Measurements from ENCODE around the gene PAGE1.
"Not testable (repeated sequence)": the region's sequence is repeated elsewhere in the genome, so short reads cannot be mapped to it uniquely, and the experiment has no call there.

Gene PAGE1, protein sequence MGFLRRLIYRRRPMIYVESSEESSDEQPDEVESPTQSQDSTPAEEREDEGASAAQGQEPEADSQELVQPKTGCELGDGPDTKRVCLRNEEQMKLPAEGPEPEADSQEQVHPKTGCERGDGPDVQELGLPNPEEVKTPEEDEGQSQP

DNA sequence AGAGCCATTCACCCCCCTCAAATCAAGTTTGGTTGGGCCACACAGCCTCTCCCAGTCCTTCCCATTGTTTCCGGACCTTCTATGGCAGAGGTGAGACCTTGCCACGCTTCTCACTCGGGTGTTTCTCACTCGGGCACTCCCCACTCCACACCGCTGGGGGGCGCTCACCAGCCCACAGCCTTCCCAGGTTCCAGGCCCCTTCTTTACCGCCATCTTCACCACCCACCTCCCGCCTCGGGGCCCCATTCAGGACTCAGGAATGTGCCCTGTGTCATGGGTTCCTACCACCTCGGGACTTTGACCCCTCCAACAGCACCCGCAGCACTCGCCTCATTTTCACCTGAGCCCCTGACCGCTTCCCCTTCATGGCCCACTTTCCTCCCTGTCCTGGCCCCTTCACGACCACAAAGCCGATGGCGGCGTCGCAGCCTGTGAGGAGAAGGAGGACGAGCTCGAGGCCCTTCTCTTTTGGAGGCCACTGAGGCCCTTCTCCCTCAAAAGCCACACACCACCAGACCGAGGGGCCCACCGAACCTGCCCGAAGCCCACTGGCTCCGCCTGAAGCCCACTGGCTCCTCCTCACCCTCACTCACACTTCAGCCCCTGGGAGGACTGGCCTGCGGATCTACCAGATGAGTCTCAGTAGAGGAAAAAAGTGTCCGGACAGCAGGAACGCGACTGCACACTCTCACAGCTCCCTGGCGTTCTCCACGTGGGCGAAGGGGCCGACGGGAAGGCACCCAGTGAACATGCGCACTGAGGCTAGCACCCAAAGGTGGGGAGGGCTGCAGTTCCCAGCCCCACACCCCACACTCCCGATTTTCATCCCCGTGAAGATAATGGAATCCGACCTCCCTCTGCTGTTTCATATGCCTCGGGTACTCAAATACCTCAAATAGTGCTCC lies at the start of gene PAGE1:
PAGE1 (minus strand) TSS at position 709 of the 905 bp plus-strand sequence. CDS start 1,214 bp downstream, outside the sequence.
- DNase-seq (ENCODE audit: low read depth in 3 of 3): no peak

DNA sequence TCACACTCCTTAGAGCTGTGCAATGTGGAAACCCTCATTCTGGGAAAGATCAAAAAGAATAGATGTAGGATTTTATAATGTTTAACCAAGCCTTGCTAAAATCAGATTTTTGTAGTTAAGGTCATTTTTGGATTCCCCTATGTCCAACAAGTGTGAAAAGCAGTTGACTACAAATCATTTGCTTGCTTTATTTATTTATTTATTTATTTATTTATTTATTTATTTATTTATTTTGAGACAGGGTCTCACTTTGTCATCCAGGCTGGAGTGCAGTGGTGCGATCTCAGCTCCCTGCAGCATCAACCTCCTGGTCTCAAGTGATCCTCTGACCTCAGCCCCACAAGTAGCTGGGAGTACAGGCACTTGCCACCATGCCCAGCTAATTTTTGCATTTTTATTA lies 45.7 kb upstream of the PAGE1 start:
- not testable (repeated sequence) for DNase-seq (ENCODE audit: low read depth in 3 of 3)

DNA sequence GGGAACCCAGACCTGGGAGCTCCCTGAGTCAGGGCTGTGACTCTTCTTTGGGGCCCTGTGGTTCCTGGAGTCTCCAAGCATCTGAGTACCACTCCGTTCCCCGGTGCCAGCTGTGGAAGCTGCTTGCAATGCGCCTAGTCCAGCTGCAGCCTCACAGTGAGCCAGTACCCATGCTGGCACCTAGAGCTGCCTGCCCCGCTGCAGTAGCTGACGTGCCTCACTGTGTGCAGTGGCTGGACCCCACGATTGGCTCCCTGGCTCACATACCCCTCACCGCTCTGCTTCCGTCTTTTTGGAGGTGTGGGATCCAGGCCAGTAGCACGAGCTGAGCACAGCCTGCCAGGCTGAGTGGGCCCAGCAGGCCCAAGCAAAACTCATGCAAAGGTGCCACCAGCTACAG lies 32.1 kb upstream of the PAGE1 start:
- no peak for DNase-seq (ENCODE audit: low read depth in 3 of 3)

DNA sequence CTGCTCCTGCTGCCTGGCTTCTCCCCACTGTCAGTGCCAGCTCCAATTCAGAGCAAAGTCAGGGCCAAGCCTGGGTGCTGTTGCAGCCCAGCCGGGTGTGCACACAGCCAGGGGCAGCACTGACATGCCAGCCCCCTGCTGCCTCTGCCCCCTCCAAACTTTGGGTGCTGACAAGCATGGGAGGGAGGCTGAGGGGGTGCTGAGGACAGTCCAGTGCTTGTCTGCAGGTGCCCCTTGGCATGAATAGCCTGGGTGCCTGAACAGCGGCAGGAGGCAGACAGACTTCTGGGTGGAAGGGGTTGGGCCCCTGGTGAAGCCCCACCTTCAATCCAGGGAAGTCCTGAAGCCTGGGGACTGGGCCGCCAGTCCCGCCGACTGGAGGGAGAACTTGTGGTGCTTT lies 31.2 kb upstream of the PAGE1 start:
- no peak for DNase-seq (ENCODE audit: low read depth in 3 of 3)

DNA sequence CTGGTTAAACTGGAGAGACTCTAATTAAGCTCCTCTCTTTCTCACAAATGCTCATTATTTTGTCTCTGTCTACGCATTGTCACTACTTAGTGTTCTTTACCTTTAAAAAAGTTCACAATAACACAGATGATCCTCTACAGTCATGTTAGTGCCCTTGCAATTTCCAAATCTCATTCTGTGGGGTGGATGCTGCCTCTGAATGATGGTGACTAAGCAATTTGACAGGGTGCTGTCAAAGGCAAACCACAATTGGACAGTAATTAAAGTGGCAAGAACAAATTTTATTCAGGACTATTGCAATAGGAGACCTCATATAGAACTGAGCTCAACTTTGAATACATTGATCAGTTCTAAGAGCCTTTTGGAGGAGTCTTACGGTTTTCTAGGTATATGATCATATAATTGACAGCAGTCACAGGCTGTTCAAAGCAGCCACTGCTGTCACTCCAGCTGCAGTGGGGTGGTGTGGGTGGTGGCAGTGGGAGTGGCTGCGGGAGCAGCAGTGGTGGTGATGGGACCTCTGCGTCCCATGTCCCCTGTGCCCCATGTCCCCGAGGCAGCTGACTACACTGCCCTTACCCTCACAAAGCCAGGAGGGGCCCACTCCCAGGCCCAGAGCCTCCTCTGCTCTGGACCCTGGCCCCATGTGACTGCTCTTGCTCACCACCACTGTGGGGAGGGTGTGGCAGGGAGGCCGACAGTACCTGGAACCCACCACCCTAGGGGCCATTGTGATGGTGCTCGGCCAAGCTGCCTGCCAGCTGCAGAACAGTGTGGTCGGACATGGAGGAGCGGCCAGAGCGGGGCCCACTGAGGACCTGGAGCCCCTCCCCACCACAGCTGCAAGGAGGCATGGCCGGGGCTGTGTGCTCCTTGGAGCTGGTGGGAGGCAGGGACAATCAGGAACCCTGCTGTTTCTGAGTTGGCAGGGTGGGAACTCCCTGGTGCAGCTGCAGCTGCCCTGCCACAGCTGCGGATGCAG lies 30.4 kb upstream of the PAGE1 start:
- no peak for DNase-seq (ENCODE audit: low read depth in 3 of 3)

DNA sequence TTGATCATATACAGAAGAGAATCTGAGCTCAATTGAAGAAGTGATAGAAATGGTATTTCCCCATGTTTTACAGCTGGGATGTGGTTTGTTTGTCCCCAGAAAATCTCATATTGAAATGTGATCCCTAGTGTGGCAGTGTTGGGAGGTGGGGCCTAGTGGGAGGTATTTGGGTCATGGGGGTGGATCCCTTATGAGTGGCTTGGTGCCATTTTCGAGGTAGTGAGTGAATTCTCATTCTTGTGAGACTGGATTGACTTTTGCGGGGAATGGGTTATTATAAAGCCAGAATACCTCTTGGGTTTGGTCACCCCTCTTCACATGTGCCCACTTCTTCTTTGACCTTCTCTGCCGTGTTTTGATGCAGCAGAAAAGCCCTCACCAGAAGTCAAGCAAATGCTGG lies 29.6 kb upstream of the PAGE1 start:
- no peak for DNase-seq (ENCODE audit: low read depth in 3 of 3)

DNA sequence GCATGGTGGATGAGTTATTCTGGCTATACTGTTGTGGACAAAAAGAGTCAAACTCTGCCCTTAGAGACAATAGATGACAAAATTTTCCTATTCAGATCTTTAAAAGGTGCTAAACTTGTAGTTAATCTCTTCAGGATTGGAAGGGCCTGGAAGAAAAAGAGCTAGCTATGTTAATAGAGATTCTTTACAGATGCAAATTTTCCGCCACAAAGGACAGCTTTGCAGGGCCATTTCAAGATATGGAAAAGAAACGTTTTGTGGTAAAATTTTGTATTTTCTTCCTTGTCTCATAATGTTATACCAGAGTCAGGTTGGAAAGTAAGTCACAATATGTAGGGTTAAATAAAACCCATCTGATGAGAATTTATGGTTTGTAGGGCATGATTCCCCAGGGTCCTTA lies 24.3 kb upstream of the PAGE1 start:
- DNase-seq (ENCODE audit: low read depth in 3 of 3): not testable (repeated sequence)

DNA sequence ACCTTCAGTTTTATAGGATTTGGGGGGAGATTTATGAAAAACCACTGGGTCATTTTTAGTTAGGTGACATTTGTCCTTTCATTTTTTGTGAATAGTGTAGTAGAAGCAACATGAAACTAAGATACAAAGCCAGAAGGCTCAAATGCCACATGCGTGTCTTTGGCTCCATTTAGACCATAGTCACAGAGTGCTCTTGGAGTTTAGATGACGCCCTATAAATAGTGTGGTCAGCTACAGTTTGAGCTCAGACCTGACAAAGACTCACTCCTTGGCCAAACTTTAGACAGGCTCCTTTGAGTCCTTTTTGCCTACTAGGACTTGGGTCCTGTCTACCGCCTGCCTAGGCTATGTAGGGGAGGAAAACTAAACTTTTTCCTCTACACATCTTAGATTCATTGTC lies 16.8 kb upstream of the PAGE1 start:
- no peak for DNase-seq (ENCODE audit: low read depth in 3 of 3)

DNA sequence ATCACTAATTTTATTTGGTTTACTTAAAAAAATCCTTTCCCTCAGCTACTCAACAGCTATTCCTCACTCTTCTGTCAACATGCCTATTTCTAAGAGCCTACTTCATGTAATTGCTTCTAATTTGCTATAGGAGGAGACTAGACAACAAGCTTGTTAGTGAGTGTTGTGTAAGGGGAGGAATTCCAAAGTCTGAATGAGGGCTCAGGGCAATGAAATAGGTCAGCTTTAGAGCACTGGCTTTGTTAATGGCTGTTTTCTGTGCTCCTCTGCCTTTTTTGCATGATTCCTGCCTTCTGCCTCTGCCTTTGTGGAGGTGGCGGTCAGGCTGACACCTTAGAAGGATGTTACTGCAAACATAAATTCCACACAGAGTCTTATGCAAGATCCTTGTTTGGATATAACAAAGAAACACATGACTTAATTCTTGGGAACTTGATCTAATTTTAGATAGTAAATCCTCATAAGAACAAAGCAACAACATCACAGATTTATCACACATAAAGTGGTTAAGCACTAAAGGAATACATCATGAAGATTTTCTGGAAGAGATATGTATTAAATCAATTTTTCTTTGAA lies 15.0 kb upstream of the PAGE1 start:
- no peak for DNase-seq (ENCODE audit: low read depth in 3 of 3)

DNA sequence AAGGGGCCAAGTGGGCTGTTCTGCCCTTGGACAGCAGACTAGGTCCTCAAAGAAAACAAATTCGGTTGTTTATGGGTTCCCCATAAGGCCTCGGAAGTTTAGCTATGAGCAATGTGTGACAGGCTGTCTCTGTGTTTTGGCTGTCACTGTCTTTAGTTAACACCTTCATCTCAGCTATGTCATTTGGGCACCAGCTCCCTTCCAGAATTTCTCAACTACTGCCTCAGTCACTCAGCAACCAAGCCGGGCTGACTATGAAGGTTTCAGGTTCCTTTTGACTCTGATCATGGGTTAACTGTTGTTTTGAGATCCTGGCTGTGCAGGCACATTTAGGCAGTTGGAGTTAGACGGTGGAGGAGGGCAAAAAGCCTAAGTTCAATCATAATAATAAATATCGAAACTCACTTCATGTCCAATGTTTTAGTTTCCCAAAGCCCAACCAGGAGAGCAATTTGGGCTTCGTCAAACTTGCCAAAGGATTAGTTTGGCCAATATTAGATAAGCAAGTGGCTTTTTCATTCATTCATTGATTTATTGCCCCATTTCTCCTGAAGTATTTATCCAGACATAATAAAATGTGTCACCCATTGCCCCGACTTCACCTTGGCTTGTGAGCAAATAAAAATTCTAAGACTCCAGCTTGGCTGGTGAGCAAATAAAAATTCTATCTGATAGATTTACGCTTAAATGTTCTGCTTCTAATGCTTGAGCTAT lies 9.1 kb upstream of the PAGE1 start:
- DNase-seq (ENCODE audit: low read depth in 3 of 3): no peak

DNA sequence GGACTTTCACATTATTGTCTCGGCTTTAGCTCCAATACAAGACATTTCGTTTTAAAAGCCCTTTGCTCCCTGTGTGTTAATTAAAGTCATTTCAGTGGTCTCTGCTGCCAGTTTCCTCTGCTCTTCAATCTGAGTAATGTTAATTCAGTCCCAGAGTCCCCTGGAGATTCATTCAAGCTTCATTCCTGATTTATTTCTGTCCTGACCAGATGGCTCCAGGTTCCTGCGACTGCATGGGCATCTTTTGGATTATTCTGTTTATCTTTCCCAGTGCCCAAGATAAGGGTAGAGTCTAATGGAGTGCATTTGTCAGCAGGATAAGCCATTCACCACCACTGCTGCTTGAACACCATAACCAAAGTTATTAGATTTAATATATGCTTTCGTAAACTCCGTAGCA lies 6.1 kb upstream of the PAGE1 start:
- DNase-seq (ENCODE audit: low read depth in 3 of 3): no peak

DNA sequence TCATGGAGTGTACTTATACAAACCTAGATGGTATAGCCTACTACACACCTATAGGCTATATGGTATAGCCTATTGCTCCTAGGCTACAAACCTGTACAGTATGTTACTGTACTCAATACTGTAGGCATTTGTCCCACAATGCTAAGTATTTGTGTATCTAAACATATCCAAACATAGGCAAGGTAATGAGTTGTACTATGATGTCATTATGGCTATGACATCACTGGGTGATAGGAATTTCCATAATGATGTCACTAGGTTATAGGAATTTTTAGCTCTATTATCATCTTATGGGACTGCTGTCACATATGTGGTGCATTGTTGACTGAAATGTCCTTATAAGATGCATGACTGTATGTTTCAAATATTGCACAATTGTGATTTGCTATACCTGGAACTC lies 5.5 kb upstream of the PAGE1 start:
- DNase-seq (ENCODE audit: low read depth in 3 of 3): no peak

DNA sequence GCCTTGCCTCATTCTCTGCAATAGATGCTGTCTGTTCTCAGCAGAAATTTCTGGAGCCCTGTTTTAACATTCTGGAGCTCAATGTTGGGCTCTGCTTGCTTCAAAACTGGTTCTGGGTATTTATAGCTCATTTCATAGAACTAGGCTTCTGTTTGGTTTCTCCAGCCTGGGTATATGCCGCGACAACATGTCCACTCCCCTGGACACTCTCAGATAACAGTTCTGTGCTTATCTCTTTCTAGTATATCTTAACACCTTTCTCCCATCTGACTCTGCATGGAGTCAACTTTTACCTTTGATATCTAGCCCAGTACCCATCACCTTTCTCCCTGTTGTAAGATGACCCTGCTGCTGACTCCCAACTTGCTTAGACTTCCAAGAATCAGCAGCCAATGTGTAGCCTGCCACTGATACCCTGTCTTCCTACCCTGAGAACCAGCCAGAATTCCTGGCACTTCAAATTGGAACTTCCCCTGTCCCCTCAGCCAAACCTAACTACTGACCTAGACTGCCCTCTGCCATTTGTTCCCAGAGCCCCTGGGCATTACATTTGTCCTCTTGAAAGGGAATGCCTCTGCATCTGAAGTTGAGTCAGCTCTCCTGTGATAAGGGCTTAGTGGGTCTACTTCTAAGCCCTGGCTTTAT lies 20.6 kb downstream of the PAGE1 start:
- no peak for DNase-seq (ENCODE audit: low read depth in 3 of 3)

DNA sequence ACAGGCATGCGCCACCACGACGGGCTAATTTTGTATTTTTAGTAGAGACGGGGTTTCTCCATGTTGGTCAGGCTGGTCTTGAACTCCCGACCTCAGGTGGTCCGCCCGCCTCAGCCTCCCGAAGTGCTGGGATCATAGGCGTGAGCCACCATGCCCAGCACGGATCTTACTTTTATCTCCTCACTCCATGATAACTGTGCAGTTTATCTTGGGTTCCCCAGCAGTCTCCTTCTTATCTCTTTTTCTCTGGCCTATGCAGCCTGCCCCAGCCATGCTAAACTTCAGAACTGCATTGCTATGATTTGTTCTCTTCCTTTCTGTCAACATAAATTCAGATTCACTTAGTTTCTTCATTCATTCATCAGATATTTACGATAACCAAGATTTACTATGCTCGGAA lies 22.4 kb downstream of the PAGE1 start:
- DNase-seq (ENCODE audit: low read depth in 3 of 3): no peak

DNA sequence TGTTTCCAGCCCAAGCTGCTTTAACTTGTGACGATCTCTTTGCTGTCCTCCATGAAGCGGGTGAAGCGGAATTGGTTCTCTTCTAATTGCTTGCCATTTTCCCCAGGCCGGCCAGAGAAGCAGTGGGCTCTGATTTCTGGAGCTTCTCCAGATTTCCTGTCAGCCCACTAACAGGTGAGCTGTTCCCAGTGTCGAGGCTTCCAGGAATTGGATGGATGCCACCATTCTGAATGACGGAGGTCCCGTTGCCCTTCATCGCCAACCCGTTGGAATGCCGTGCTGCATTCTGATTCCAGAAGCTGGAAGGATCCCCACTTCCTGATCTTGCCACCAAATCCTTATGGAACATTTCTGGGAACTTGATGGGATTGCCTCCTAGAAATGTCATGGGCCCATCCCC lies 31.0 kb downstream of the PAGE1 start:
- DNase-seq (ENCODE audit: low read depth in 3 of 3): no peak

DNA sequence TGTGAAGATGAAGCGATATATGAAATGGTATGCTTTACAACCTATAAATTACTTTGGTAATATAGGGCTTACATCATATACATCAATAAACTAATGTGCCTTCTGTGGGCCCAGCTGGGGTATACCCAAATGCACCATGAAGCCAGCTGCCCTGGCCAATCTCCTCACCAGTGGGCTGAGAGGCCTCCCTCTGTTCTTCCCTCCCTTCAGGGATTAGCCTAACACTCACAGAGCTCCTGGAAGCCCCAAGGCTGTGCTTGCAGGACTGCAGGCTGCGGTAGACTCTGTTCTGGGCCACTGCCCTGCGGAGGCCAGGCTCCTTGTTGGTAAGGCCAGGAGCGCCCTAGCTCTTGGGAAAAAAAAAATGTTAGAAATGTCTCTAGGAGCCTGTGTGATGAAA lies 33.9 kb downstream of the PAGE1 start:
- no peak for DNase-seq (ENCODE audit: low read depth in 3 of 3)

DNA sequence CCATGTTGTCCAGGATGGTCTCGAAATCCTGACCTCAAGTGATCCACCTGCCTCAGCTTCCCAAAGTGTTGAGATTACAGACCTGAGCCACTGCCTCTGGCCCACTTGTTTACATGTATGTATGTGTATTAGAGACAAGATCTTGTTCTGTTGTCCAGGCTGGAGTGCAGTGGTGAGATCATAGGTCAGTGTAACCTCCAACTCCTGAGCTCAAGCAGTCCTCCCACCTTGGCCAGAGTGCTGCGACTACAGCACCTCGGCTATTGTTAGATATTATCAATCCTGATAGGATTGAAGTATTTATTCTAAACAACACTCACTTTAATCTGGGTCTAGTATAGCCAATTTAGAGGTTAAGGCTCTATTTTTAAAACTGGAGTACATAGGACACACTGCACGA lies 36.0 kb downstream of the PAGE1 start:
- DNase-seq (ENCODE audit: low read depth in 3 of 3): no peak

DNA sequence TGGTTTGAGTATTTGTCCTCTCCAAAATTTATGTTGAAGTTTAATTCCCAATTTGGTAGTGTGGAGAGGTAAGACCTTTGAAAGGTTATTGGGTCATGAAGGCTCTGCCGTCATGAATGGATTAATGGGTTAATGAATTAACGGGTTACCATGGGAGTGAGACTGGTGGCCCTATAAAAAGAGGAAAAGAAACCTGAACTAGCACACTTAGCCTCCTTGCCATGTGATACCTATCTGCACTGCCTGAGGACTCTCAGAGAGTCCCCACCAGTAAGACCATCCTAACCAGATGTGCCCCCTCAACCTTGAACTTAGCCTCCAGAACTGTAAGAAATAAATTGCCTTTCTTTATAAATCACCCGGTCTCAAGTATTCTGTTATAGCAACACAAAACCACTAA lies 39.3 kb downstream of the PAGE1 start:
- no peak for DNase-seq (ENCODE audit: low read depth in 3 of 3)

DNA sequence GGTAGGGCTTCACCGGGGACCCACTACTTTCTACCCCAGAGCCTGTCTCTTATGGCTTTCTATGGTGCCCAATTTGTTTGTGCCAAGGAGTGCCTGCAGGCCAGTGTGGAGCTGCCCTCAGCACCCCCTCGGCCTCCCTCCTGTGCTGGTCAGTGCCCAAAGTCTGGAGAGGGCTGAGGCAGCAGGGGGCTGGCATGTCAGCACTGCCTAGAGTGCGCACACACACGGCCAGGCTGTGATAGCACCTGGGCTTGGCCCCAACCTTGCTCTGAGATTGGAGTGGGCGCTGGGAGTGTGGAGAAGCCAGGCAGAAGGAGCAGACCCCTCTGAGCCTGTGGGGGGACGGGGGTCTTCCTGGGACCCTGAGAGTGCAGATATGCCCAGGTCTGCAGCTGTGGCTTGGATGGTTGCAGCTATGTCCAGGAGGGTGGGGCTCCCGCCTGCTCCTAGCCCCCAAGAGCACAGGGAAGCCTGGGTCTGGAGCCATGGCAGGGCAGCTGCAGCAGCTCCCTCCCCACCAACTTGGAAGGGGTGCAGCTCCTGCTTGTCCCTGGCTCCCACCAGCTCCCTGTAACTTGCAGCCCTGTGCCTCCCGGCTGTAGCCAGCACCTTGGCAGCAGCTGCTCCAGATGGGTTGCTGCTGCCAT lies 50.7 kb downstream of the PAGE1 start:
- no peak for DNase-seq (ENCODE audit: low read depth in 3 of 3)

Measured in stimulated activated CD4-positive, alpha-beta T cell treated with anti-CD3 and anti-CD28 coated beads, TNF-alpha, amount 100 ng/mL, for 48 hours (primary cell).